ENCODE data around the gene PLEKHA5.

PLEKHA5 gene

GRCh38 chr12:19205120-19205519 lies 75.6 kb downstream of the PLEKHA5 start:
- no peak overlapping the region for H3K4me3 ChIP-seq (ENCODE audit: low read depth, low read length)
- TF ChIP-seq CTCF (IDR thresholded peaks at IDR 0.05; ENCODE audit: insufficient read depth, low read length, missing control alignments): no peak
- ChIA-PET POLR2A (no interaction called here), CTCF (no interaction called here)
- DNase-seq (ENCODE audit: low read depth, low spot score): no peak

- TF ChIP-seq CTCF (IDR thresholded peaks at IDR 0.05; ENCODE audit: insufficient read depth, low read length, missing control alignments): no peak
- POLR2A ChIA-PET: no interaction called here
- no peak for DNase-seq (ENCODE audit: low read depth, low spot score)
- no peak overlapping the region for H3K4me3 ChIP-seq (ENCODE audit: low read depth, low read length)
- CTCF ChIA-PET: interaction anchor here (1.1 kb wide), 1 partner anchor 20 kb away, joined by 4 read pairs; no protein-coding TSS in a partner anchor
Measured at GRCh38 chr12:19206493-19207077, 77.1 kb downstream of the PLEKHA5 start.

GRCh38 chr12:19208456-19208855 lies 78.9 kb downstream of the PLEKHA5 start:
- DNase-seq (ENCODE audit: low read depth, low spot score): no peak
- ChIA-PET CTCF (no interaction called here), POLR2A (no interaction called here)
- no peak overlapping the region for H3K4me3 ChIP-seq (ENCODE audit: low read depth, low read length)
- no peak for TF ChIP-seq CTCF (IDR thresholded peaks at IDR 0.05; ENCODE audit: insufficient read depth, low read length, missing control alignments)

GRCh38 chr12:19209661-19210060 lies 80.1 kb downstream of the PLEKHA5 start:
- DNase-seq (ENCODE audit: low read depth, low spot score): no peak
- ChIA-PET CTCF (interaction anchor here (1.8 kb wide), 1 partner anchor 27 kb away, joined by 3 read pairs; no protein-coding TSS in a partner anchor), POLR2A (no interaction called here)
- no peak overlapping the region for H3K4me3 ChIP-seq (ENCODE audit: low read depth, low read length)
- no peak for TF ChIP-seq CTCF (IDR thresholded peaks at IDR 0.05; ENCODE audit: insufficient read depth, low read length, missing control alignments)

GRCh38 chr12:19211802-19212201 lies 82.3 kb downstream of the PLEKHA5 start:
- no peak for TF ChIP-seq CTCF (IDR thresholded peaks at IDR 0.05; ENCODE audit: insufficient read depth, low read length, missing control alignments)
- POLR2A ChIA-PET: no interaction called here
- DNase-seq (ENCODE audit: low read depth, low spot score): no peak
- no peak overlapping the region for H3K4me3 ChIP-seq (ENCODE audit: low read depth, low read length)
- CTCF ChIA-PET: no interaction called here

GRCh38 chr12:19212245-19212644 lies 82.7 kb downstream of the PLEKHA5 start:
- no peak for TF ChIP-seq CTCF (IDR thresholded peaks at IDR 0.05; ENCODE audit: insufficient read depth, low read length, missing control alignments)
- H3K4me3 ChIP-seq (ENCODE audit: low read depth, low read length): no peak overlapping the region
- CTCF ChIA-PET: no interaction called here
- DNase-seq (ENCODE audit: low read depth, low spot score): no peak
- POLR2A ChIA-PET: no interaction called here
